Neural crest cell (in vitro differentiated cells): ENCODE data around the gene PIK3R2. TPM values are rescaled to one million over a fixed set of nuclear protein-coding genes. Genes with fewer than 3 reads are reported as not detected.
"Not testable (repeated sequence)": the region's sequence is repeated elsewhere in the genome, so short reads cannot be mapped to it uniquely, and the experiment has no call there.

Experiments
- DNase-seq: peaks from one replicate; pipeline ENCODE4 v3.0.0; 2021; ENCODE audit warnings: low read depth, mixed read lengths, low spot score
- H3K27ac Mint-ChIP-seq: one replicate; pipeline ENCODE4 v1.8.0; 2021; ENCODE audit warnings: mild to moderate bottlenecking, mixed read lengths; ENCODE audit not compliant: unreplicated experiment
- H3K27me3 Mint-ChIP-seq: 2 replicates; pipeline ENCODE4 v1.8.0; 2021; ENCODE audit warnings: low read depth, mild to moderate bottlenecking, mixed read lengths
- H3K36me3 Mint-ChIP-seq: 2 replicates; pipeline ENCODE4 v1.8.0; 2021; ENCODE audit warnings: low read depth, mild to moderate bottlenecking, mixed read lengths
- H3K4me1 Mint-ChIP-seq: 2 replicates; pipeline ENCODE4 v1.8.0; 2021; ENCODE audit warnings: mixed read lengths
- H3K4me3 Mint-ChIP-seq: one replicate; pipeline ENCODE4 v1.8.0; 2021; ENCODE audit warnings: mild to moderate bottlenecking, mixed read lengths
- H3K9me3 Mint-ChIP-seq: 2 replicates; pipeline ENCODE4 v1.8.0; 2021; ENCODE audit warnings: mixed read lengths
- CTCF ChIP-seq: fragments of 200-600 bp; sonication (generic); conservative IDR thresholded peaks from 2 replicates; pipeline ENCODE4 v1.5.0; 2021; ENCODE audit warnings: antibody characterized with exemption, mild to moderate bottlenecking
- total RNA-seq: library from RNA; stranded (reverse); gene quantifications from 2 replicates; pipeline ENCODE4 v1.2.1, GENCODE V29; 2021

PIK3R2 gene
- total RNA-seq, 1 donor from 2014 or later, result 72.5 TPM

DNA sequence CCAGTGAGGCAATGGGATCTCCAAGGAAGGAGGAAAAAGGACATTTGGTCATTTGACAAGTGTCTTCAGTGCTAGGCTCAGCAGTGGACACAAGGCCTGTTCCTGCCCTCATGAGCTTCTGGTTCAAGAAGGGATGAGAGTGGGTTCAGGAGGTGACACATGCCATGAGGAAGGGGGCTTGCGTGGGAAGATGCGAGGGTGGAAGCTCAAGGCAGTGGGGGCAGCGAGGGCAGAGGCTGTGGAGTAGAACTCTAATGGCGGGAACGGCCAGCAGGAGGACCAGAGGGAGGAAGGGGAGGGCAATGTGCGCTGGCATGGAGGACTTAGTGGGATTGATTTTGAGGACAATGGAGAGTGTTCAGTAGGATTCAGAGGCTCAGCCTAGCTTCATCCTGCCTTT, 3.3 kb downstream of the PIK3R2 start:
- TF ChIP-seq CTCF, result no peak
- peaks cover 37% of the 10 kb centered on the region for H3K4me1 Mint-ChIP-seq
- peak overlapping the region; percentile 59 for H3K4me3 Mint-ChIP-seq
- no peak for DNase-seq
- no peaks in the 10 kb centered on the region for H3K9me3 Mint-ChIP-seq
- no peak overlapping the region for H3K27ac Mint-ChIP-seq
- no peaks in the 10 kb centered on the region for H3K27me3 Mint-ChIP-seq
- peaks cover 2% of the 10 kb centered on the region for H3K36me3 Mint-ChIP-seq

- H3K4me3 Mint-ChIP-seq, result peak overlapping the region; percentile 70
- no peak overlapping the region for H3K27ac Mint-ChIP-seq
- no peak for TF ChIP-seq CTCF
- H3K36me3 Mint-ChIP-seq, result peaks cover 2% of the 10 kb centered on the region
- no peaks in the 10 kb centered on the region for H3K9me3 Mint-ChIP-seq
- no peaks in the 10 kb centered on the region for H3K27me3 Mint-ChIP-seq
- H3K4me1 Mint-ChIP-seq, result peaks cover 41% of the 10 kb centered on the region
- DNase-seq, result no peak
These were observed 4.0 kb downstream of the PIK3R2 start for GRCh38 chr19:18156841-18157464.

- DNase-seq, result peak; percentile 53
- H3K27ac Mint-ChIP-seq, result no peak overlapping the region
- no peak for TF ChIP-seq CTCF
- H3K36me3 Mint-ChIP-seq, result peaks cover 2% of the 10 kb centered on the region
- no peaks in the 10 kb centered on the region for H3K27me3 Mint-ChIP-seq
- peaks cover 35% of the 10 kb centered on the region for H3K4me1 Mint-ChIP-seq
- H3K4me3 Mint-ChIP-seq, result peak overlapping the region; percentile 70
- H3K9me3 Mint-ChIP-seq, result no peaks in the 10 kb centered on the region
These were observed 4.6 kb downstream of the PIK3R2 start for GRCh38 chr19:18157465-18158063.

DNA sequence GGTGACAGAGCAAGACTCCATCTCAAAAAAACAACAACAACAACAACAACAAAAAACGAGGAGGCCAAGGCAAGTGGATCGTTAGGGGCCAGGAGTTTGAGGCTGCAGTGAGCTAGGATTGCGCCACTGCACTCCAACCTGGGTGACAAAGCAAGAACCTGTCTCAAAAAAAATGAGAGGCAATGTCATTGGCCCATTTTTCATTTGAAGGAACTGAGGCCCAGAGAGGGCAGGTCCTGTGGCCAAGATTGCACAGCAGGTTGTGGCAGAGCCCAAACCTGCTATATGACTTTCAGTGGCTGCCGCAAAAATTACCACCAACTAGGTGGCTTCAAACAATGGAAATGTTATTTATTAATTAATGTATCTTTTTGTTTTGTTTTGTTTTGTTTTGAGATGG, 5.5 kb downstream of the PIK3R2 start:
- Mint-ChIP-seq H3K4me3 (no peak overlapping the region), H3K9me3 (no peaks in the 10 kb centered on the region)

GRCh38 chr19:18159059-18159616, 6.2 kb downstream of the PIK3R2 start:
- not testable (repeated sequence) for H3K9me3 Mint-ChIP-seq, DNase-seq, H3K27ac Mint-ChIP-seq, H3K27me3 Mint-ChIP-seq, H3K36me3 Mint-ChIP-seq
- Mint-ChIP-seq H3K4me1 (peaks cover 29% of the 10 kb centered on the region), H3K4me3 (peak overlapping the region; percentile 66)

More for the DNA sequence above, 5.5 kb downstream of the PIK3R2 start:
- TF ChIP-seq CTCF, result no peak
- H3K27ac Mint-ChIP-seq, result no peak overlapping the region
- DNase-seq, result no peak
- peaks cover 4% of the 10 kb centered on the region for H3K36me3 Mint-ChIP-seq
- H3K27me3 Mint-ChIP-seq, result no peaks in the 10 kb centered on the region
- peaks cover 33% of the 10 kb centered on the region for H3K4me1 Mint-ChIP-seq

DNA sequence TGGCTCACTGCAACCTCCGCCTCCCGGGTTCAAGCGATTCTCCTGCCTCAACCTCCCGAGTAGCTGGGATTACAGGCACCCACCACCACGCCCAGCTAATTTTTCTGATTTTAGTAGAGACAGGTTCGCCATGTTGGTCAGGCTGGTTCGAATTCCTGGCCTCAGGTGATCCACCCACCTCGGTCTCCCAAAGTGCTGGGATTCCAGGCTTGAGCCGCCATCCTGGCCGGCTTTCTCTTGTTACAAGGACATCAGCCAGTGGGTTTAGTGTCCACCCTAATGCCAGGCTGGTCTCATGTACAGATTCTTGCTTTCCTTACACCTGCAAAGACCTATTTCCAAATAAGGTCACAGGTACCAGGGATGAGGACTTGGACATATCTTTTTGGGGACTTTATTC, 6.8 kb downstream of the PIK3R2 start:
- no peaks in the 10 kb centered on the region for H3K27me3 Mint-ChIP-seq

More for the DNA sequence above, 6.8 kb downstream of the PIK3R2 start:
- no peak for TF ChIP-seq CTCF
- no peak overlapping the region for H3K27ac Mint-ChIP-seq
- no peak for DNase-seq
- H3K4me1 Mint-ChIP-seq, result peaks cover 24% of the 10 kb centered on the region
- H3K9me3 Mint-ChIP-seq, result no peaks in the 10 kb centered on the region
- H3K4me3 Mint-ChIP-seq, result peak overlapping the region; percentile 83
- peaks cover 4% of the 10 kb centered on the region for H3K36me3 Mint-ChIP-seq
